ENCODE data around the gene F13B.
A peak's percentile ranks its signal among the peaks of the same experiment; 100 is the strongest.

DNA sequence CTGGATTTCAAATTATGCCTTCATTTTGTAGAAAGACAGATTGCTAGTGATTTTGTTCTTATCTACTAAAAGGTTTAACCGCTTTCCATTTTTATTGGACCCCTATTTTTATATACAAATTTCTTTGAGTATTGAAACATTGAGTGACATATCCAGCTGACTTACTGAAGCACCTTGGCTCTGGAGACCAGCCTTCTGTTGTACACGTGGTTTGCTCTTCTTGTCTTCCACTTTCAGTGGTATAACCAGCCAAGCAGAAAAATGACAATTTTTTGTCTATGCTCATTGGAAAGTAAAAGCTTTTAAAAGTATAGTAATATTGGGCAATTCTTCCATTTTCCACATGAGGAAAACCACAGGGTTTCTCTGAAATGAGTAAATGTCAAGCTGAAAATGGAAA is 4.4 kb downstream of the F13B start:
- TF ChIP-seq POLR2AphosphoS5 (IDR thresholded peaks at IDR 0.05; ENCODE audit: low read depth, low read length) = no peak
- no peak for TF ChIP-seq TAF1 (IDR thresholded peaks at IDR 0.05; ENCODE audit: low read depth, low read length)
- TF ChIP-seq POLR2A (IDR thresholded peaks at IDR 0.05; ENCODE audit: low read depth, low read length) = no peak
- TF ChIP-seq PAX5 (IDR thresholded peaks at IDR 0.05; ENCODE audit: insufficient read depth, low read length, severe bottlenecking) = peak; percentile 66
- TF ChIP-seq POU2F2 (IDR thresholded peaks at IDR 0.05; ENCODE audit: low read depth, low read length) = no peak

All from GM12891 (cell line).